ENCODE results near the gene TUBGCP2. TPM values are rescaled to one million over a fixed set of nuclear protein-coding genes. Genes with fewer than 3 reads are reported as not detected.

TUBGCP2 gene
- total RNA-seq, 1 experiment from 2014 or later, result 52.4 TPM

DNA sequence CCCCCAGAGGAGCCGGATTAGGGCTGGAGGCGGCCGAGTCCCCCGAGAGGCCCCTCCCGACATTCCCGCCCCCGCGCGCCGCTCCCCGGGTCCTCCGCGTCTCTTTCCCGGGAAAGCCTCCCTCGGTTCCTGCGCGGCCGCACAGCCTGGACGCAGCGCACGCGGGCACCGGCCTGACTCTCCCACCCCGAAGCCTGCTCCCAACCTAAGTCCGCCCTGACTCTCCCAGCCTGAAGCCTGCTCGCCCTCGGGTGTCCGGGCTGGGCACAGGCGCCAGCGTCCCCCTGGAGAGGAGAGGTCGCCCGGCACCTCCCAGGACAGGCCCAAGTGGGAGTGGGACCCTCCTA lies 71.5 kb downstream of the TUBGCP2 start:
- no peak overlapping the region for H2BK12ac ChIP-seq (ENCODE audit: insufficient read length, low read depth, low read length)
- TF ChIP-seq, protein P1, sequence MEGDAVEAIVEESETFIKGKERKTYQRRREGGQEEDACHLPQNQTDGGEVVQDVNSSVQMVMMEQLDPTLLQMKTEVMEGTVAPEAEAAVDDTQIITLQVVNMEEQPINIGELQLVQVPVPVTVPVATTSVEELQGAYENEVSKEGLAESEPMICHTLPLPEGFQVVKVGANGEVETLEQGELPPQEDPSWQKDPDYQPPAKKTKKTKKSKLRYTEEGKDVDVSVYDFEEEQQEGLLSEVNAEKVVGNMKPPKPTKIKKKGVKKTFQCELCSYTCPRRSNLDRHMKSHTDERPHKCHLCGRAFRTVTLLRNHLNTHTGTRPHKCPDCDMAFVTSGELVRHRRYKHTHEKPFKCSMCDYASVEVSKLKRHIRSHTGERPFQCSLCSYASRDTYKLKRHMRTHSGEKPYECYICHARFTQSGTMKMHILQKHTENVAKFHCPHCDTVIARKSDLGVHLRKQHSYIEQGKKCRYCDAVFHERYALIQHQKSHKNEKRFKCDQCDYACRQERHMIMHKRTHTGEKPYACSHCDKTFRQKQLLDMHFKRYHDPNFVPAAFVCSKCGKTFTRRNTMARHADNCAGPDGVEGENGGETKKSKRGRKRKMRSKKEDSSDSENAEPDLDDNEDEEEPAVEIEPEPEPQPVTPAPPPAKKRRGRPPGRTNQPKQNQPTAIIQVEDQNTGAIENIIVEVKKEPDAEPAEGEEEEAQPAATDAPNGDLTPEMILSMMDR (conservative IDR thresholded peaks at IDR 0.05), result no peak
- H3K9me3 ChIP-seq (ENCODE audit: control insufficient read depth, low read depth, low read length), result no peaks in the 10 kb centered on the region
- Mint-ChIP-seq H3K27me3 (ENCODE audit: low read depth) (peaks cover 63% of the 10 kb centered on the region), H3K27ac (no peak overlapping the region), H3K4me1 (peaks cover 13 to 22% of the 10 kb centered on the region in 2 experiments), H3K4me3 (peak overlapping the region; percentile 55 to 76; a peak in 4 of 5 replicates), H3K9me3 (no peaks in the 10 kb centered on the region; a peak in 1 of 5 replicates), H3K36me3 (ENCODE audit: insufficient read depth in 1 of 3, low read depth in 3 of 3) (peaks cover 0 to 20% (median 0%) of the 10 kb centered on the region in 3 experiments; a peak in 3 of 7 replicates)
- no peak overlapping the region for H3K9ac ChIP-seq (ENCODE audit: extremely low read depth, insufficient read length, low read length)
- H3K4me2 ChIP-seq (ENCODE audit: insufficient read depth, insufficient read length, low read length), result peak overlapping the region; percentile 27
- no peak overlapping the region for H3K4ac ChIP-seq (ENCODE audit: low read depth, low read length)
- H3K18ac ChIP-seq (ENCODE audit: insufficient read length, low read depth, low read length), result peak overlapping the region; percentile 18
- no peak overlapping the region for H4K91ac ChIP-seq (ENCODE audit: insufficient read length, low read depth, low read length)
- H3T11ph ChIP-seq (ENCODE audit: low read length), result no peak overlapping the region
- WGBS (ENCODE audit: extremely low coverage, insufficient read length, low lambda C conversion rate), result no CpG with 5 or more reads among the region's 32 CpGs
- DNase-seq, result no peak
- H4K5ac ChIP-seq (ENCODE audit: insufficient read length, low read depth, low read length), result no peak overlapping the region
- peaks cover 14% of the 10 kb centered on the region for H3K23me2 ChIP-seq (ENCODE audit: insufficient read length, low read depth, low read length, poor library complexity, severe bottlenecking)
- no peaks in the 10 kb centered on the region; the same call in 1 of the 2 replicates for H3K4me1 ChIP-seq (ENCODE audit: insufficient read depth, low read length)
- H3K27ac ChIP-seq (ENCODE audit: insufficient read length, low read depth, low read length), result no peak overlapping the region
- H4K8ac ChIP-seq (replicated peaks; ENCODE audit: insufficient read length, low read depth, low read length), result no peak overlapping the region
- H2BK120ac ChIP-seq (ENCODE audit: low read depth, low read length, poor library complexity, severe bottlenecking), result no peak overlapping the region
- no peak overlapping the region for H3K56ac ChIP-seq (ENCODE audit: insufficient read length, low read depth, low read length)
- H3K79me1 ChIP-seq (ENCODE audit: insufficient read depth, low read depth, low read length, poor library complexity, severe bottlenecking), result no peaks in the 10 kb centered on the region
- peak overlapping the region; percentile 24; the same call in 1 of the 2 replicates for H3K14ac ChIP-seq (ENCODE audit: insufficient read depth, low read length)
- peaks cover 14% of the 10 kb centered on the region; the same call in 1 of the 2 replicates for H3K27me3 ChIP-seq (ENCODE audit: insufficient read depth, low read length)
- no peak overlapping the region for H2BK5ac ChIP-seq (ENCODE audit: insufficient read length, low read length)
- H2BK20ac ChIP-seq (ENCODE audit: low read depth, low read length, poor library complexity, severe bottlenecking), result no peak overlapping the region
- no peak overlapping the region for H2AFZ ChIP-seq (ENCODE audit: low read length)
- H3K79me2 ChIP-seq (ENCODE audit: insufficient read depth, low read length), result no peaks in the 10 kb centered on the region
- no peak overlapping the region for H2AK5ac ChIP-seq (ENCODE audit: insufficient read length, low read length)
- H2BK15ac ChIP-seq (ENCODE audit: low read depth, low read length), result no peak overlapping the region
- H4K20me1 ChIP-seq (ENCODE audit: control insufficient read depth, insufficient read depth, insufficient read length), result no peaks in the 10 kb centered on the region
- H3K23ac ChIP-seq (ENCODE audit: insufficient read length, low read depth, low read length), result no peak overlapping the region

Data from H9 (cell line).